Embryonic facial prominence (tissue), 1 donor: ENCODE results near the gene RELCH.

Experiments
- DNase-seq: peaks from one replicate; pipeline ENCODE4 v3.0.0-alpha.2; 2016; ENCODE audit errors: extremely low spot score

RELCH gene

GRCh38 chr18:62249478-62250097 is 62.5 kb downstream of the RELCH start:
- peak; percentile 56 for DNase-seq

- no peak for DNase-seq
Measured at GRCh38 chr18:62250475-62250874, 63.4 kb downstream of the RELCH start.

GRCh38 chr18:62258093-62258492 is 71.0 kb downstream of the RELCH start:
- no peak for DNase-seq

GRCh38 chr18:62258616-62259015 is 71.6 kb downstream of the RELCH start:
- DNase-seq, result no peak

GRCh38 chr18:62262061-62262460 is 75.0 kb downstream of the RELCH start:
- no peak for DNase-seq

GRCh38 chr18:62264984-62265383 is 77.9 kb downstream of the RELCH start:
- DNase-seq, result no peak

GRCh38 chr18:62277045-62277444 is 90.0 kb downstream of the RELCH start:
- DNase-seq, result no peak

GRCh38 chr18:62279561-62279960 is 92.5 kb downstream of the RELCH start:
- no peak for DNase-seq

GRCh38 chr18:62280058-62280457 is 93.0 kb downstream of the RELCH start:
- no peak for DNase-seq

GRCh38 chr18:62280786-62281185 is 93.7 kb downstream of the RELCH start:
- DNase-seq, result no peak

- DNase-seq, result no peak
Measured at GRCh38 chr18:62281684-62282083, 94.6 kb downstream of the RELCH start.

- no peak for DNase-seq
Measured at GRCh38 chr18:62282188-62282629, 95.2 kb downstream of the RELCH start.

- no peak for DNase-seq
Measured at GRCh38 chr18:62284637-62285036, 97.6 kb downstream of the RELCH start.

GRCh38 chr18:62285281-62285680 is 98.2 kb downstream of the RELCH start:
- no peak for DNase-seq

- DNase-seq, result no peak
Measured at GRCh38 chr18:62287781-62288664, 101.0 kb downstream of the RELCH start.

- DNase-seq, result no peak
Measured at GRCh38 chr18:62288665-62289008, 101.6 kb downstream of the RELCH start.

- no peak for DNase-seq
Measured at GRCh38 chr18:62289047-62289446, 102.0 kb downstream of the RELCH start.

- no peak for DNase-seq
Measured at GRCh38 chr18:62294073-62294472, 107.0 kb downstream of the RELCH start.

GRCh38 chr18:62300359-62300963 is 113.4 kb downstream of the RELCH start:
- no peak for DNase-seq

GRCh38 chr18:62301322-62301721 is 114.3 kb downstream of the RELCH start:
- DNase-seq, result no peak

GRCh38 chr18:62312851-62313250 is 125.8 kb downstream of the RELCH start:
- no peak for DNase-seq

- DNase-seq, result no peak
Measured at GRCh38 chr18:62318228-62319180, 131.4 kb downstream of the RELCH start.
